ENCODE measurements around the gene AK8. TPM values are rescaled to one million over a fixed set of nuclear protein-coding genes. Genes with fewer than 3 reads are reported as not detected.
"Not testable (repeated sequence)": the region's sequence is repeated elsewhere in the genome, so short reads cannot be mapped to it uniquely, and the experiment has no call there.

Gene AK8
- polyA plus RNA-seq, 3 donors, result 0.08 TPM; not detected in 2

GRCh38 chr9:132773764-132774339, 104.2 kb downstream of the AK8 start:
- TF ChIP-seq CTCF (IDR thresholded peaks at IDR 0.05), result no peak
- Mint-ChIP-seq H3K36me3 (peaks cover 0 to 4% of the 10 kb centered on the region in 2 donors), H3K4me3 (no peak overlapping the region), H3K4me1 (peaks cover 9% of the 10 kb centered on the region), H3K27me3 (ENCODE audit: low read depth in 3 of 3) (peaks cover 1 to 3% (median 1%) of the 10 kb centered on the region in 3 donors), H3K9me3 (peaks cover 2 to 15% (median 8%) of the 10 kb centered on the region in 7 donors), H3K27ac (peak overlapping the region in 1 of 7 donors; percentile 38)
- no peaks in the 10 kb centered on the region for H3K36me3 ChIP-seq (replicated peaks in 1 of 2; ENCODE audit: control insufficient read depth in 1 of 2, insufficient read depth in 2 of 2, low read length in 2 of 2)
- H3K79me2 ChIP-seq (ENCODE audit: insufficient read depth, low read length), result no peaks in the 10 kb centered on the region
- no peak overlapping the region for H3K27ac ChIP-seq (ENCODE audit: low read depth in 1 of 2, low read length in 2 of 2)
- H3K4me1 ChIP-seq (ENCODE audit: control insufficient read depth in 1 of 2, insufficient read depth in 2 of 2, low read length in 2 of 2), result peaks cover 7 to 15% of the 10 kb centered on the region in 2 donors
- H3K4me2 ChIP-seq (replicated peaks; ENCODE audit: extremely low read depth, low read length, poor library complexity, severe bottlenecking), result no peak overlapping the region
- no peaks in the 10 kb centered on the region for H3K27me3 ChIP-seq (ENCODE audit: control insufficient read depth in 2 of 2, insufficient read depth in 2 of 2, low read length in 2 of 2)
- WGBS (ENCODE audit: insufficient coverage), result 100% methylated on average over 1 of the region's 7 CpGs
- intact Hi-C loops (cut with micrococcal nuclease), result no loop called here
- no peak overlapping the region for H3K9ac ChIP-seq (ENCODE audit: insufficient read depth, low read length, poor library complexity, severe bottlenecking)
- H4K20me1 ChIP-seq (ENCODE audit: insufficient read depth, low read length), result no peaks in the 10 kb centered on the region
- H3K9me3 ChIP-seq (replicated peaks in 1 of 2; ENCODE audit: control insufficient read depth in 1 of 2, insufficient read depth in 1 of 2, low read length in 2 of 2), result peaks cover 0 to 9% of the 10 kb centered on the region in 2 donors
- no peak overlapping the region for H2AFZ ChIP-seq (ENCODE audit: insufficient read depth, low read depth, low read length, poor library complexity, severe bottlenecking)
- no peak for DNase-seq
- H3K4me3 ChIP-seq (replicated peaks in 1 of 3; ENCODE audit: low read depth in 2 of 3, low read length in 3 of 3), result no peak overlapping the region

- no peak for DNase-seq
- H3K9me3 ChIP-seq (replicated peaks in 1 of 2; ENCODE audit: control insufficient read depth in 1 of 2, insufficient read depth in 1 of 2, low read length in 2 of 2), result peaks cover 0 to 9% of the 10 kb centered on the region in 2 donors
- no peak for TF ChIP-seq CTCF (IDR thresholded peaks at IDR 0.05)
- Mint-ChIP-seq H3K9me3 (peaks cover 2 to 14% (median 8%) of the 10 kb centered on the region in 7 donors), H3K36me3 (peaks cover 0 to 4% of the 10 kb centered on the region in 2 donors), H3K4me3 (no peak overlapping the region), H3K4me1 (peaks cover 12% of the 10 kb centered on the region), H3K27ac (no peak overlapping the region), H3K27me3 (ENCODE audit: low read depth in 3 of 3) (peaks cover 1 to 3% (median 1%) of the 10 kb centered on the region in 3 donors)
- no peak overlapping the region for H3K9ac ChIP-seq (ENCODE audit: insufficient read depth, low read length, poor library complexity, severe bottlenecking)
- no peaks in the 10 kb centered on the region for H3K79me2 ChIP-seq (ENCODE audit: insufficient read depth, low read length)
- no peaks in the 10 kb centered on the region for H3K27me3 ChIP-seq (ENCODE audit: control insufficient read depth in 2 of 2, insufficient read depth in 2 of 2, low read length in 2 of 2)
- H3K27ac ChIP-seq (ENCODE audit: low read depth in 1 of 2, low read length in 2 of 2), result no peak overlapping the region
- H3K36me3 ChIP-seq (replicated peaks in 1 of 2; ENCODE audit: control insufficient read depth in 1 of 2, insufficient read depth in 2 of 2, low read length in 2 of 2), result no peaks in the 10 kb centered on the region
- peaks cover 7 to 19% of the 10 kb centered on the region in 2 donors for H3K4me1 ChIP-seq (ENCODE audit: control insufficient read depth in 1 of 2, insufficient read depth in 2 of 2, low read length in 2 of 2)
- 100% methylated on average over 2 of the region's 2 CpGs for WGBS (ENCODE audit: insufficient coverage)
- no peak overlapping the region for H2AFZ ChIP-seq (ENCODE audit: insufficient read depth, low read depth, low read length, poor library complexity, severe bottlenecking)
- H3K4me2 ChIP-seq (replicated peaks; ENCODE audit: extremely low read depth, low read length, poor library complexity, severe bottlenecking), result no peak overlapping the region
- H4K20me1 ChIP-seq (ENCODE audit: insufficient read depth, low read length), result no peaks in the 10 kb centered on the region
- no peak overlapping the region for H3K4me3 ChIP-seq (replicated peaks in 1 of 3; ENCODE audit: low read depth in 2 of 3, low read length in 3 of 3)
- intact Hi-C loops (cut with micrococcal nuclease), result no loop called here
These were observed 105.0 kb downstream of the AK8 start for GRCh38 chr9:132773093-132773492.

- H3K9me3 Mint-ChIP-seq; H3K36me3 Mint-ChIP-seq; intact Hi-C loops (cut with micrococcal nuclease); H3K27me3 Mint-ChIP-seq (ENCODE audit: low read depth in 3 of 3); H3K27ac ChIP-seq (ENCODE audit: low read depth in 1 of 2, low read length in 2 of 2); H3K4me3 Mint-ChIP-seq; H4K20me1 ChIP-seq (ENCODE audit: insufficient read depth, low read length); H3K4me2 ChIP-seq (replicated peaks; ENCODE audit: extremely low read depth, low read length, poor library complexity, severe bottlenecking); H3K4me3 ChIP-seq (replicated peaks in 1 of 3; ENCODE audit: low read depth in 2 of 3, low read length in 3 of 3); H3K9me3 ChIP-seq (replicated peaks in 1 of 2; ENCODE audit: control insufficient read depth in 1 of 2, insufficient read depth in 1 of 2, low read length in 2 of 2); H3K9ac ChIP-seq (ENCODE audit: insufficient read depth, low read length, poor library complexity, severe bottlenecking); H3K79me2 ChIP-seq (ENCODE audit: insufficient read depth, low read length); H3K27me3 ChIP-seq (ENCODE audit: control insufficient read depth in 2 of 2, insufficient read depth in 2 of 2, low read length in 2 of 2); H3K36me3 ChIP-seq (replicated peaks in 1 of 2; ENCODE audit: control insufficient read depth in 1 of 2, insufficient read depth in 2 of 2, low read length in 2 of 2); DNase-seq; H2AFZ ChIP-seq (ENCODE audit: insufficient read depth, low read depth, low read length, poor library complexity, severe bottlenecking): not testable (repeated sequence)
- Mint-ChIP-seq H3K4me1 (peaks cover 12% of the 10 kb centered on the region), H3K27ac (peak overlapping the region in 1 of 7 donors; percentile 72)
- peaks cover 7 to 19% of the 10 kb centered on the region in 2 donors for H3K4me1 ChIP-seq (ENCODE audit: control insufficient read depth in 1 of 2, insufficient read depth in 2 of 2, low read length in 2 of 2)
- 100% methylated on average over 3 of the region's 5 CpGs for WGBS (ENCODE audit: insufficient coverage)
These were observed 106.3 kb downstream of the AK8 start for GRCh38 chr9:132771752-132772151.
